Measurements from ENCODE around the gene NUDT19. TPM values are rescaled to one million over a fixed set of nuclear protein-coding genes. Genes with fewer than 3 reads are reported as not detected.

The NUDT19 gene
- total RNA-seq, 1 donor from 2014 or later: 3.2 TPM

- H3K4me1 Mint-ChIP-seq (ENCODE audit: low read depth, unreplicated experiment): no peaks in the 10 kb centered on the region
- no peak overlapping the region for H3K4me3 Mint-ChIP-seq (ENCODE audit: unreplicated experiment)
- no peak for TF ChIP-seq CTCF (IDR thresholded peaks at IDR 0.05; ENCODE audit: partially characterized antibody, unreplicated experiment)
- H3K27ac Mint-ChIP-seq (ENCODE audit: unreplicated experiment): no peak overlapping the region
- no peaks in the 10 kb centered on the region for H3K9me3 Mint-ChIP-seq (ENCODE audit: unreplicated experiment)
- DNase-seq: no peak
- no peaks in the 10 kb centered on the region for H3K36me3 Mint-ChIP-seq (ENCODE audit: unreplicated experiment)
- no peaks in the 10 kb centered on the region for H3K27me3 Mint-ChIP-seq (ENCODE audit: unreplicated experiment)
Measured at GRCh38 chr19:32757189-32757588, 65.6 kb downstream of the NUDT19 start.

Other genes with a start within 250 kb of the NUDT19 start
- gene PDCD5, start 110.6 kb upstream of the NUDT19 start, total RNA-seq (ENCODE audit: unreplicated experiment): 122 TPM
- 15.3 TPM for gene ANKRD27, start 16.6 kb upstream of the NUDT19 start, total RNA-seq (ENCODE audit: unreplicated experiment)
- gene RGS9BP, start 16.0 kb upstream of the NUDT19 start, total RNA-seq (ENCODE audit: unreplicated experiment): not detected
- gene TDRD12, start 27.9 kb downstream of the NUDT19 start, total RNA-seq (ENCODE audit: unreplicated experiment): not detected
- 0.64 TPM for gene SLC7A9, start 177.9 kb downstream of the NUDT19 start, total RNA-seq (ENCODE audit: unreplicated experiment)